HG03558 (cell line): ENCODE measurements around the gene MAN1C1.
"Not testable (repeated sequence)": the region's sequence is repeated elsewhere in the genome, so short reads cannot be mapped to it uniquely, and the experiment has no call there.

Experiments used
- ATAC-seq: cut with Tn5 transposase; IDR thresholded peaks from one replicate; pipeline ENCODE4 v1.9.1; 2021; ENCODE audit warnings: moderate number of reproducible peaks; ENCODE audit not compliant: unreplicated experiment; ENCODE audit errors: extremely low read depth

MAN1C1 gene

GRCh38 chr1:25729790-25730644 lies 113.4 kb downstream of the MAN1C1 start:
- ATAC-seq: no peak

GRCh38 chr1:25731148-25731547 lies 114.6 kb downstream of the MAN1C1 start:
- ATAC-seq: no peak

- no peak for ATAC-seq
Measured at GRCh38 chr1:25731626-25732370, 115.2 kb downstream of the MAN1C1 start.

GRCh38 chr1:25732821-25733220 lies 116.2 kb downstream of the MAN1C1 start:
- no peak for ATAC-seq

- no peak for ATAC-seq
Measured at GRCh38 chr1:25733271-25733670, 116.7 kb downstream of the MAN1C1 start.

GRCh38 chr1:25734991-25735390 lies 118.4 kb downstream of the MAN1C1 start:
- ATAC-seq: not testable (repeated sequence)

GRCh38 chr1:25735956-25736529 lies 119.5 kb downstream of the MAN1C1 start:
- no peak for ATAC-seq

GRCh38 chr1:25737130-25737529 lies 120.5 kb downstream of the MAN1C1 start:
- ATAC-seq: no peak

GRCh38 chr1:25738499-25738898 lies 121.9 kb downstream of the MAN1C1 start:
- ATAC-seq: no peak

GRCh38 chr1:25739341-25739740 lies 122.8 kb downstream of the MAN1C1 start:
- ATAC-seq: no peak

GRCh38 chr1:25740071-25740470 lies 123.5 kb downstream of the MAN1C1 start:
- no peak for ATAC-seq

- no peak for ATAC-seq
Measured at GRCh38 chr1:25742316-25742715, 125.7 kb downstream of the MAN1C1 start.

- ATAC-seq: no peak
Measured at GRCh38 chr1:25743164-25744139, 126.9 kb downstream of the MAN1C1 start.

- ATAC-seq: no peak
Measured at GRCh38 chr1:25744140-25744581, 127.6 kb downstream of the MAN1C1 start.

GRCh38 chr1:25744636-25745425 lies 128.2 kb downstream of the MAN1C1 start:
- no peak for ATAC-seq

- ATAC-seq: no peak
Measured at GRCh38 chr1:25746299-25747045, 129.9 kb downstream of the MAN1C1 start.

- no peak for ATAC-seq
Measured at GRCh38 chr1:25747046-25747719, 130.6 kb downstream of the MAN1C1 start.
